DOHH2 (cell line): Measurements from ENCODE around the gene PTPRN2.
"Not testable (repeated sequence)": the region's sequence is repeated elsewhere in the genome, so short reads cannot be mapped to it uniquely, and the experiment has no call there.

Experiments used
- H3F3A ChIP-seq: fragments of 200-600 bp; sonication (generic), shearing (Covaris generic); 2 replicates; pipeline ENCODE4 v1.6.0; 2016; ENCODE audit warnings: antibody characterized with exemption, mild to moderate bottlenecking; ENCODE audit not compliant: control insufficient read depth, insufficient read depth
- H3K27ac ChIP-seq: fragments of 200-600 bp; sonication (generic); 2 replicates; pipeline ENCODE4 v1.5.1; 2014; ENCODE audit warnings: low read depth, mild to moderate bottlenecking, low read length, moderate library complexity
- H3K27me3 ChIP-seq: fragments of 200-600 bp; sonication (generic); 2 replicates; pipeline ENCODE4 v1.6.1; 2014; ENCODE audit warnings: mild to moderate bottlenecking, low read length, mixed read lengths; ENCODE audit not compliant: control insufficient read depth
- H3K36me3 ChIP-seq: fragments of 200-600 bp; sonication (generic); 2 replicates; pipeline ENCODE4 v1.6.1; 2014; ENCODE audit warnings: mild to moderate bottlenecking, low read length, moderate library complexity, mixed read lengths; ENCODE audit not compliant: control insufficient read depth
- H3K4me1 ChIP-seq: fragments of 200-600 bp; sonication (generic); 2 replicates; pipeline ENCODE4 v1.6.1; 2014; ENCODE audit warnings: mild to moderate bottlenecking, low read length, mixed read lengths; ENCODE audit not compliant: control insufficient read depth
- H3K4me2 ChIP-seq: fragments of 200-600 bp; sonication (generic); 2 replicates; pipeline ENCODE4 v1.6.0; 2014; ENCODE audit warnings: mild to moderate bottlenecking, low read length, moderate library complexity
- H3K4me3 ChIP-seq: fragments of 200-600 bp; sonication (generic); 2 replicates; pipeline ENCODE4 v1.5.1; 2014; ENCODE audit warnings: mild to moderate bottlenecking, low read length, mixed read lengths
- H3K79me2 ChIP-seq: fragments of 200-600 bp; sonication (generic); 2 replicates; pipeline ENCODE4 v1.6.1; 2014; ENCODE audit warnings: mild to moderate bottlenecking, low read length, mixed read lengths; ENCODE audit not compliant: control insufficient read depth
- H3K9me2 ChIP-seq: fragments of 200-600 bp; sonication (generic); replicated peaks from 2 replicates; pipeline ENCODE4 v1.6.1; 2014; ENCODE audit warnings: mild to moderate bottlenecking, low read length, mixed read lengths; ENCODE audit not compliant: control insufficient read depth
- H3K9me3 ChIP-seq: fragments of 200-600 bp; sonication (generic); 2 replicates; pipeline ENCODE4 v1.6.1; 2014; ENCODE audit warnings: antibody characterized with exemption, low read length, mixed read lengths; ENCODE audit not compliant: control insufficient read depth, insufficient read depth
- H4K20me1 ChIP-seq: fragments of 200-600 bp; sonication (generic); 2 replicates; pipeline ENCODE4 v1.6.0; 2014; ENCODE audit warnings: low read depth, mild to moderate bottlenecking, antibody characterized with exemption, low read length, moderate library complexity; ENCODE audit not compliant: control insufficient read depth, insufficient read depth
- CTCF ChIP-seq: fragments of 200-600 bp; sonication (generic); IDR thresholded peaks from one replicate; pipeline ENCODE4 v1.5.1; 2014; ENCODE audit warnings: antibody characterized with exemption, mild to moderate bottlenecking, low read depth, low read length; ENCODE audit not compliant: poor library complexity, severe bottlenecking
- EZH2phosphoT487 ChIP-seq: fragments of 200-600 bp; sonication (generic); IDR thresholded peaks from 2 replicates; pipeline ENCODE4 v1.6.1; 2017; ENCODE audit warnings: borderline replicate concordance, mild to moderate bottlenecking, antibody characterized with exemption, low read length, moderate library complexity, mixed read lengths

The PTPRN2 gene

GRCh38 chr7:157736341-157736740 lies 851.3 kb downstream of the PTPRN2 start:
- no peaks in the 10 kb centered on the region for H3K9me3 ChIP-seq
- TF ChIP-seq CTCF (no peak), EZH2phosphoT487 (no peak)
- no peak overlapping the region for H3K4me2 ChIP-seq
- H3K4me1 ChIP-seq: no peaks in the 10 kb centered on the region
- no peak overlapping the region for H3K27ac ChIP-seq
- no peaks in the 10 kb centered on the region for H3K79me2 ChIP-seq
- no peaks in the 10 kb centered on the region for H3K36me3 ChIP-seq
- no peaks in the 10 kb centered on the region for H3K9me2 ChIP-seq
- no peaks in the 10 kb centered on the region for H3K27me3 ChIP-seq
- H4K20me1 ChIP-seq: no peaks in the 10 kb centered on the region
- no peak overlapping the region for H3K4me3 ChIP-seq
- H3F3A ChIP-seq: no peaks in the 10 kb centered on the region

GRCh38 chr7:157735826-157736225 lies 851.8 kb downstream of the PTPRN2 start:
- Histone ChIP-seq H3K4me3 (no peak overlapping the region), H3K36me3 (no peaks in the 10 kb centered on the region), H4K20me1 (no peaks in the 10 kb centered on the region), H3F3A (no peaks in the 10 kb centered on the region), H3K27me3 (no peaks in the 10 kb centered on the region), H3K4me1 (no peaks in the 10 kb centered on the region), H3K4me2 (no peak overlapping the region), H3K9me2 (no peaks in the 10 kb centered on the region), H3K79me2 (no peaks in the 10 kb centered on the region), H3K27ac (no peak overlapping the region), H3K9me3 (no peaks in the 10 kb centered on the region)
- TF ChIP-seq CTCF: no peak
- no peak for TF ChIP-seq EZH2phosphoT487

GRCh38 chr7:157734676-157735640 lies 852.7 kb downstream of the PTPRN2 start:
- TF ChIP-seq CTCF (no peak), EZH2phosphoT487 (no peak)
- H3K27ac ChIP-seq: no peak overlapping the region
- no peaks in the 10 kb centered on the region for H3K36me3 ChIP-seq
- H3K4me3 ChIP-seq: no peak overlapping the region
- no peaks in the 10 kb centered on the region for H3K27me3 ChIP-seq
- no peaks in the 10 kb centered on the region for H3F3A ChIP-seq
- H3K4me2 ChIP-seq: no peak overlapping the region
- no peaks in the 10 kb centered on the region for H4K20me1 ChIP-seq
- no peaks in the 10 kb centered on the region for H3K9me2 ChIP-seq
- H3K79me2 ChIP-seq: no peaks in the 10 kb centered on the region
- no peaks in the 10 kb centered on the region for H3K9me3 ChIP-seq
- no peaks in the 10 kb centered on the region for H3K4me1 ChIP-seq

GRCh38 chr7:157733760-157734395 lies 853.7 kb downstream of the PTPRN2 start:
- not testable (repeated sequence) for H3K79me2 ChIP-seq, H3K4me2 ChIP-seq, H3K4me3 ChIP-seq, H3F3A ChIP-seq, H3K9me2 ChIP-seq, H3K27me3 ChIP-seq, H3K4me1 ChIP-seq, H3K9me3 ChIP-seq, H3K36me3 ChIP-seq, H3K27ac ChIP-seq, H4K20me1 ChIP-seq
